Lower lobe of right lung (tissue), 2 donors: ENCODE data around the gene ARL16. TPM values are rescaled to one million over a fixed set of nuclear protein-coding genes. Genes with fewer than 3 reads are reported as not detected.
A peak's percentile ranks its signal among the peaks of the same experiment; 100 is the strongest.

ENCODE experiments used
- ATAC-seq, 2 donors: fragments of 200-7000 bp; cut with Tn5 transposase; one replicate each; pipeline ENCODE4 v1.9.1; 2020 to 2022; ENCODE audit warnings: mild to moderate bottlenecking in 2 of 2, moderate library complexity in 2 of 2
- DNase-seq: peaks from one replicate; pipeline ENCODE4 v3.0.0-alpha.2; 2020
- H3K27ac ChIP-seq: fragments of 200-600 bp; one replicate; pipeline ENCODE4 v1.8.0; 2022
- H3K27me3 ChIP-seq: fragments of 200-600 bp; one replicate; pipeline ENCODE4 v1.8.0; 2022; ENCODE audit warnings: low read depth
- H3K36me3 ChIP-seq: fragments of 200-600 bp; one replicate; pipeline ENCODE4 v1.8.0; 2022; ENCODE audit warnings: mild to moderate bottlenecking
- H3K4me1 ChIP-seq: fragments of 200-600 bp; one replicate; pipeline ENCODE4 v1.8.0; 2022
- H3K4me3 ChIP-seq: fragments of 200-600 bp; one replicate; pipeline ENCODE4 v1.8.0; 2022; ENCODE audit warnings: mild to moderate bottlenecking
- H3K9me3 ChIP-seq: fragments of 200-600 bp; one replicate; pipeline ENCODE4 v1.8.0; 2022
- intact Hi-C: fragments of 100-400 bp; cut with DNase I; formaldehyde crosslinking; loops from one replicate; pipeline ENCODE4 v1.11.0; 2022
- total RNA-seq: library from RNA; stranded (reverse); fragmentation: NEBNext Ultra II Directional; extraction: Animal tissue kit (Norgen Biotek cat#: 25700); gene quantifications from one replicate; pipeline ENCODE4 v1.2.1, GENCODE V29; 2021
- TF ChIP-seq, protein P1 (sequence below): fragments of 200-600 bp; IDR thresholded peaks from one replicate; pipeline ENCODE4 v1.8.0; 2022; ENCODE audit warnings: antibody characterized with exemption, mild to moderate bottlenecking
- donor health status: DM: no; HTN: yes; CAD: no; lungs with severe emphysema.

ARL16 gene
- total RNA-seq, 1 donor from 2014 or later: 19.0 TPM

DNA sequence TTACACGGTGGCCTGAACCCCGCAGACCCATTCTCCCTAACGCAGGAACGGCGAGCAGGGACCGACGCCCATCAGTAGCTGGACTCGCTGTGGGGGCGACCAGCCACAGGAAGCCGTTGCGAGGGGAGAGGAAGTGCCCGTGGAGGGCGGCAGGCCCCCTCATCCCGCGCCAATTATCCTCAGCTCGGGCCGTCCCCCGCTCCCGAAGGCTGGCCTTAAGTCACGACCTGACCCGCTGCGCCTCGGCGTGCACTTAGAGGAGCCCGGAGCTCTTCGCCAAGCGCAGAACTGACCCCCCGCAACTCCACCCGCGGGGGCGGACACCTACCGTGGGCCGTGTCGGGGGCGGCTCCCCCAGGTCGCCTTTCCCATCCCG lies 401 bp downstream of the ARL16 start:
- Histone ChIP-seq H3K36me3 (peaks cover 31% of the 10 kb centered on the region), H3K27ac (peak overlapping the region; percentile 93), H3K9me3 (no peaks in the 10 kb centered on the region), H3K4me3 (peak overlapping the region; percentile 98), H3K4me1 (peaks cover 29% of the 10 kb centered on the region), H3K27me3 (no peaks in the 10 kb centered on the region)
- no peak for DNase-seq
- ATAC-seq: peak in 1 of 2 donors; percentile 42
- TF ChIP-seq, protein P1, sequence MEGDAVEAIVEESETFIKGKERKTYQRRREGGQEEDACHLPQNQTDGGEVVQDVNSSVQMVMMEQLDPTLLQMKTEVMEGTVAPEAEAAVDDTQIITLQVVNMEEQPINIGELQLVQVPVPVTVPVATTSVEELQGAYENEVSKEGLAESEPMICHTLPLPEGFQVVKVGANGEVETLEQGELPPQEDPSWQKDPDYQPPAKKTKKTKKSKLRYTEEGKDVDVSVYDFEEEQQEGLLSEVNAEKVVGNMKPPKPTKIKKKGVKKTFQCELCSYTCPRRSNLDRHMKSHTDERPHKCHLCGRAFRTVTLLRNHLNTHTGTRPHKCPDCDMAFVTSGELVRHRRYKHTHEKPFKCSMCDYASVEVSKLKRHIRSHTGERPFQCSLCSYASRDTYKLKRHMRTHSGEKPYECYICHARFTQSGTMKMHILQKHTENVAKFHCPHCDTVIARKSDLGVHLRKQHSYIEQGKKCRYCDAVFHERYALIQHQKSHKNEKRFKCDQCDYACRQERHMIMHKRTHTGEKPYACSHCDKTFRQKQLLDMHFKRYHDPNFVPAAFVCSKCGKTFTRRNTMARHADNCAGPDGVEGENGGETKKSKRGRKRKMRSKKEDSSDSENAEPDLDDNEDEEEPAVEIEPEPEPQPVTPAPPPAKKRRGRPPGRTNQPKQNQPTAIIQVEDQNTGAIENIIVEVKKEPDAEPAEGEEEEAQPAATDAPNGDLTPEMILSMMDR: no peak
- intact Hi-C loops: no loop called here

DNA sequence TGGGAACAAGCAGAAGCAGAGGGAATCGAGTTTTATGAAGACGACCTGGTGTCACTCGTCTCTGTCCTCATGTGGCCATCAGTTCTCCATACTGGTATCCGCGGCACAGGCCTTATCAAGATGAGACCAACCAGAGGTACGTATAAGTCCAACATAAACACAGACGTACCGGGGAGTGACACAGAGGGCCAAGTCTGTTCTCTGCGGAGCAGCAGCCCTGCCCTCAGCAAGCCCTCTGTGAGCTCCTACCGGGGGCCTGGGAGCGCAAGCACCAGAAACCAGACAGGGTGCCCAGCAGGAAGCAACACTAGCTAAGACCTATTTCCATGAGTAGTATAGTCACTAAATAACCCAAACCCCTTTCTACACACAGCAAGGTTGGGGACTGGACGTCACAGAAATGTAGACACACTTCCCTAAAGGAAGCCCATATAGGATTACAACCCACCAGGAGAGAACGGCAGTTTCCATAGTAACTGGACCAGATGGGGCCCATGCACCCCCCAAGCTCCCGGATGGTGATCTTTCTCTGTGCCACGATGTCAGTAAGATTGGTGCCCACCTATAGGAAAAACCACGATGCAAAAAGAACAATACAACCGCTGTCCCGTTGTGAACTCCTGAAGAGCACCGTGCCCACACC lies 911 bp downstream of the ARL16 start:
- H3K9me3 ChIP-seq: no peaks in the 10 kb centered on the region
- H3K27ac ChIP-seq: peak overlapping the region; percentile 93
- peaks cover 29% of the 10 kb centered on the region for H3K4me1 ChIP-seq
- intact Hi-C loops: no loop called here
- peak overlapping the region; percentile 98 for H3K4me3 ChIP-seq
- peaks cover 26% of the 10 kb centered on the region for H3K36me3 ChIP-seq
- DNase-seq (no peak), ATAC-seq (no peak)
- TF ChIP-seq, protein P1: no peak
- H3K27me3 ChIP-seq: no peaks in the 10 kb centered on the region

DNA sequence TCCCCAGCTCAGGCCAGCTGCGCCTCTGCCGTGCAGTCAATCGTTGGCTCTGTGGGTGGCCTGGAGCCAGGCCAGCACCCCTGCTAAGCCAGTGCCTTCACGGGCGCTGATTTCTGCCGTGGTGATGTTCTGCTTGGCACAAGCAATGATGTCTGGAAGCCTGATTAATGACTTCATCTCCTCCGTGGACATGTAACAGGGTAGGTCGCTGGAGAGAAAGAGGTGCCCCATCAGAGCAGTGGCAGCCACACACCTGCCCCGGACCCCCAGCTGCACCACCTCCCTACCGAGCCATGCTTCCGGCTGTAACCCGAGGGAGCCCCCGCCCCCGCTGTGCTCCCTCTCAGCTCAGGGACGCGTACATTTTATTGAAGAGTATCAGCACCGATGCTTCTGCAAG lies 1.9 kb downstream of the ARL16 start:
- Histone ChIP-seq H3K9me3 (no peaks in the 10 kb centered on the region), H3K27ac (no peak overlapping the region), H3K36me3 (peaks cover 16% of the 10 kb centered on the region), H3K4me1 (peaks cover 29% of the 10 kb centered on the region), H3K4me3 (no peak overlapping the region), H3K27me3 (no peaks in the 10 kb centered on the region)
- TF ChIP-seq, protein P1: no peak
- intact Hi-C loops: no loop called here
- DNase-seq (no peak), ATAC-seq (no peak)

DNA sequence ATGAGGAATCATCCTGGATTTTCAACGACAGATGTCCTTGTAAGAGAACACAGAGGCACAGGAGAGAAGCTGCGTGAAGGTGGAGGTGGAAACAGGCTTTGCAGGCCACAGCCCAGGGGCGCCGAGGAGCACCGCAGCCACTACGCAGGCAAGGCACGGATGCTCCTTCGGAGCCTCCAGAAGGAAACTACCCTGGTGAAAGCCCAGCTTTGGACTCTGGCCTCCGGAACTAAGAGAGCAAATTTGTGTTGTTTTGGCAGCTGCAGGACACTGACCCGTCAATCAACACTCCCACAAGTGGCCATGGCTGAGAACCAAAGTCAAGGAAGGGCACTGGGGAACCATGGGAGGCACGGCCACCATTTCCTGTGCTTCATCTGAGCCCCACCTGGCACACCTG lies 3.4 kb downstream of the ARL16 start:
- no peak for DNase-seq
- Histone ChIP-seq H3K4me1 (peaks cover 22% of the 10 kb centered on the region), H3K27me3 (no peaks in the 10 kb centered on the region), H3K4me3 (no peak overlapping the region), H3K36me3 (peaks cover 7% of the 10 kb centered on the region), H3K27ac (no peak overlapping the region), H3K9me3 (no peaks in the 10 kb centered on the region)
- intact Hi-C loops: no loop called here
- TF ChIP-seq, protein P1: no peak
- ATAC-seq: no peak

DNA sequence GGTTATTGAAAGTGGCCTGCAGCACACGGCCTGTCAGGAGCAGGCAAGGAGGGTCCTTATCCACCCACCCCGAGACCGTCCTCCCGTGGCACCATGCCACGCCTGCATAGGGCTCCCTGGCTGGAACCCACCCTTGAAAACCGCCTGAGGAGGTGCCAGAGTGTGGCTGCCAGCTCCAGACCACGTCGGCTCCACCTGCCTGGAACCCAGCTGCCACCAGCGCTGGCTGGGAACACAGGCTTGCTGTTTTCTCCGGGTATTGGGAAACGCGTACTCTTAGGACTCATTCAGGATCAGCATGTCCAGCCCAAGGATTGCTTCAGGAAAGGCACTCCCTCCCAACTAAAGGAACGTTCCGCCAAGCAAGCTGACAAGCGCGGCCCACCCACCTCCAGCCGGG lies 6.7 kb downstream of the ARL16 start:
- Histone ChIP-seq H3K27ac (no peak overlapping the region), H3K27me3 (no peaks in the 10 kb centered on the region), H3K4me1 (peaks cover under 1% of the 10 kb centered on the region), H3K36me3 (peaks cover 31% of the 10 kb centered on the region), H3K9me3 (no peaks in the 10 kb centered on the region), H3K4me3 (no peak overlapping the region)
- DNase-seq (no peak), ATAC-seq (no peak)
- intact Hi-C loops: no loop called here
- TF ChIP-seq, protein P1: no peak
